VCaP (cell line): ENCODE measurements around the gene ABHD8.

Source experiments
- H3K27ac ChIP-seq: fragments of 450-650 bp; 2 replicates; pipeline ENCODE4 v1.5.1; 2017
- TF ChIP-seq, protein P1 (sequence below): fragments of 450-650 bp; conservative IDR thresholded peaks from 2 replicates; pipeline ENCODE4 v1.5.1; 2017; ENCODE audit warnings: mild to moderate bottlenecking, moderate library complexity

ABHD8 gene

DNA sequence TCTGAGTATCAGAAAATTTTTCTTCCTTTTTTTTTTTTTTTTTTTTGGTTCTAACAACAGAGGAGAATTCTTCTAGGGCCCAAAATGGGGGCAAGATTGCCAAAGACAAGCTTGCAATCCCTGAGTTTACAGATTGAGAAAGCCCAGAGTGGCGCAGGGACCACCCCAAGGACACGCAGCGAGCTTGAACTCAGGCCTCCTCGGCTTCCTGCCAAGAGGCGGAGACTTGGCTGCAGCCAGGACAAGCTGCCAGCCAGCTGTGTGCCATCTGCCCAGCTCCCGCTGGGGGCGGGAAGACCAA, 1.9 kb upstream of the ABHD8 start:
- TF ChIP-seq, protein P1, sequence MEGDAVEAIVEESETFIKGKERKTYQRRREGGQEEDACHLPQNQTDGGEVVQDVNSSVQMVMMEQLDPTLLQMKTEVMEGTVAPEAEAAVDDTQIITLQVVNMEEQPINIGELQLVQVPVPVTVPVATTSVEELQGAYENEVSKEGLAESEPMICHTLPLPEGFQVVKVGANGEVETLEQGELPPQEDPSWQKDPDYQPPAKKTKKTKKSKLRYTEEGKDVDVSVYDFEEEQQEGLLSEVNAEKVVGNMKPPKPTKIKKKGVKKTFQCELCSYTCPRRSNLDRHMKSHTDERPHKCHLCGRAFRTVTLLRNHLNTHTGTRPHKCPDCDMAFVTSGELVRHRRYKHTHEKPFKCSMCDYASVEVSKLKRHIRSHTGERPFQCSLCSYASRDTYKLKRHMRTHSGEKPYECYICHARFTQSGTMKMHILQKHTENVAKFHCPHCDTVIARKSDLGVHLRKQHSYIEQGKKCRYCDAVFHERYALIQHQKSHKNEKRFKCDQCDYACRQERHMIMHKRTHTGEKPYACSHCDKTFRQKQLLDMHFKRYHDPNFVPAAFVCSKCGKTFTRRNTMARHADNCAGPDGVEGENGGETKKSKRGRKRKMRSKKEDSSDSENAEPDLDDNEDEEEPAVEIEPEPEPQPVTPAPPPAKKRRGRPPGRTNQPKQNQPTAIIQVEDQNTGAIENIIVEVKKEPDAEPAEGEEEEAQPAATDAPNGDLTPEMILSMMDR, result 0 out of 2 replicates have a peak, but pooled peaks have one; percentile 16
- peak overlapping the region; percentile 98 for H3K27ac ChIP-seq

DNA sequence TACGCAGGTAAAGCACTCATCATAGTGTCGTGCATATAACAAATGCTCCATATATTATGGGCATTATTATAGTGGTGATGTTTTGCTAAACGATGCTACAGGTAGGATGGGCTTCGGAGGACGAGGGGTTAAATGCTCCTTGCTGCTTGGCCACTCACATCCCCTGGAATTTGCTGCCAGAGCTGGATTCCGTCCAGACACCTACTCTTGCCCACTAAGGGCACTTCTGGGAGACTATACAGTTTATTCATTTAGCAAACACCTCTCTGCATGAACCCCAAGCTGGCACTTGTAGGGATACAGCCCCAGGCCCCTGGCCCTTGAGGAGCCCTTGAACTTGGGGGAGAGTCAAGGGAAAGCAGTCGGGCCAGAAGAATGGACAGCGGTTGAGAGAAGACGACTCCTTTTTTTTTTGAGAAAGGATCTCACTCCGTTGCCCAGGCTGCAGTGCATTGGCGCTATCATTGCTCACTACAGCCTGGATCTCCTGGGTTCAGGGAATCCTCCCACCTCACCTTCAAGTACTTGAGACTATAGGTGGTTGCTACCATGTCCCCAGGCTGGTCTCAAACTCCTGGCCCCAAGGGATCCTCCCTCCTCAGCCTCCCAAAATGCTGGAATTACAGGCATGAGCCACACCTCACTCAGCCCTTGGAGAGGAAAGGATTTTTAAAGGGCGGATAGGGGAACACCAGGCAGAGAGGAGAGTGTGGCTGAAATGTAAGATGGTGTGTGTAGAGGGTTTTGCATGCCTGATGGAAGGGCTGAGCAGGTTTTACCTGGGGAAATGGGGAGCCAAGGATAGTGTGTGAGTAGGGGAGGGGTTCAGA, 1.4 kb upstream of the ABHD8 start:
- TF ChIP-seq, protein P1, result no peak
- H3K27ac ChIP-seq, result peak overlapping the region; percentile 98

DNA sequence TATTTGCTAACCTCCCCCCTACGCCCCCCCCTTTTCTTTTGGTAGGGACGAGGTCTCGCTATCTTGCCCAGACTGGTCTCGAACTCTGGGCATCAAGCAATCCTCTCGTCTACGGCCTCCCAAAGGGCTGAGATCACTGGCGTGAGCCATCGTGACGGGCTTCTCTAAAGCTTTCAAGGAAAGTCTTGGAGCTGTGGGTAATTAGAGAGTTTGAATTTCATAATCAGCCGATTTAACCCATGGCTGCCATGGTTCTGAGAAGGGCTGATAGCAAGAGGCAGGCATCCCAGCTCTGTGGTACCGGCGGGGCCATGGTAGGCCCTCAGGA, 679 bp upstream of the ABHD8 start:
- TF ChIP-seq, protein P1, result no peak
- H3K27ac ChIP-seq, result peak overlapping the region; percentile 78; the same call in 1 of the 2 replicates

DNA sequence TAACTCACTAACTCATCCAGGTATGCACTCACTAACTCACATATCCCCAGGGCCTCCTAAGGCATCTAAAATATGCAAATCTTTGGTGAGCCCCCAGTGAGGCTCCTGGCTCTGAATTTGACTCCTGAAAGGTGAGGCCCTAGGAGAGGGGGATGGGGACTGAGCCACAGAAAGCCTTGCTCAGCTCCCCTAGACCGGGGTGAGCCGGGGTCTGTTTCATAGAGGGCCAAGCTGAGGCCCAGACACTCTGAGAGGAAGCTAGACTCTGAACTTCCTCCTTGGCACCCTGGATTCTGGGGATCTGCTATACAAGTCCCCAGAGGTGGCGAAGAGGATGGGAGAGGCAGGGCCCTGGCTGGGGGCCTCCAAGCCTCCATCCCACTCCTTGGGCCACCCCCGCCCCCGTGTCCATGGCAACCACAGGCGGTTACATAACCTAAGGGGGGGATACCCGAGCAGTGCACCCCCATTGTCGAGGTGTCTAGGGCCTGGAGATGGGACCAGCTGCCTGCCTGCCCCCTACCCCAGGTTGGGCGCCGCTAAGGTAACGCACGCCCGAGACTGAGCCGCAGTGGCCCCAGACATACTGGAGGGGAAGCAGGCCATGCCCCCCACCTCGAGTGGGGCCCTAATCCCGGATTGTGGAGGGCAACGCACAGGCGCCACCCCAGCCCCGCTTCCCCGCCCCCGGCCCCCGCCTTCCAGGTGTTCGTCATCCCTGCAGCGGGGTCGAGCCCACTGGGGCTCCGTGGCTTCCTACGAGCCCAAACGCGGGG, 646 bp downstream of the ABHD8 start:
- TF ChIP-seq, protein P1, result no peak
- peak overlapping the region; percentile 78; the same call in 1 of the 2 replicates for H3K27ac ChIP-seq

DNA sequence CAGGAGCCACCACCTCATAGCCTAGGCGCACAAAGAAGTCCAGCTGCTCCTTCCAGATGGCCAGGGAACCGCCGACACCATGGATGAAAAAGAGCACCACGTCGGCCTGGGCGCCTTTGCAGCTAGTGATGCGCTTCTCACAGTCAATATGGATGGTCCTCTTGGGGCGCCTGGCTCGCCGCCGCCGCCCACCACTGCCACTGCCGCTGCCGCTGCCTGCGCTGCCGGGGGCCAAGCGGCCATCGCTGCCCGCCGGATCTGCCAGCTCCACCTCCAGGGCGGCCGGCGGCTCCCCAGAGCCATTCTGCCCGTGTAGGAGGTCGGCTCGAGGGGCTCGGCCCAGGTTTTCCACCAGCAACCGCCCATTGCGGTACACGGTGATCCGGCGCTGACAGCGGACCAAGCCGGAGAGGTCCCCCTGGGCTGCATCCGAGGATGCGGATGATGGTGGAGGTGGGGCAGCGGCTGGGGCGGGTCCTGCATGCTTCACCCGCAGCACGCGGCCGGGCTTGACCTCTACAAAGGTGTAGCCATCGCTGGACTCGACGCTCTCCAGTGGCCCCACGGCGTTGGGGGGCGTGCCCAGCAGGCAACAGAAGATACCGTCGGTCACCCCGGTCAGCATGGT, 2.1 kb downstream of the ABHD8 start:
- TF ChIP-seq, protein P1, result no peak
- no peak overlapping the region for H3K27ac ChIP-seq

DNA sequence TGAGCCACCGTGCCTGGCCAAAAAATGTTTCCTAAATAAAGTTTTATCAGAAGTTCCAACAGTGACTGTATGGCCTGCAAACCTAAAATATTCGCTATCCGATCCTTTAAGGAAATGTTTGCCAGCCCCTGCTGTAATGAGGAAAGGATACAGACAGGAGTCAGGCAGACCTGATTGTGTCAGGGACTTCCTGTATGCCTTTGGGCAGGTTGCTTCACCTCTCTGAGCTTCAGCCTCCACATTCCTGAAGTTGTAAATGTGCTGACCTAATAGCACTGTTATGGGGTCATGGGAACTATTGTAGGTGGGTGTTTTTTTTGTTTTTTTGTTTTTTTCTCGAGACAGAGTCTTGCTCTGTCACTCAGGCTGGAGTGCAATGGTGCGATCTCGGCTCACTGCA, 6.2 kb downstream of the ABHD8 start:
- H3K27ac ChIP-seq, result 0 out of 2 replicates have a peak overlapping the region, but pooled peaks have one; percentile 5

DNA sequence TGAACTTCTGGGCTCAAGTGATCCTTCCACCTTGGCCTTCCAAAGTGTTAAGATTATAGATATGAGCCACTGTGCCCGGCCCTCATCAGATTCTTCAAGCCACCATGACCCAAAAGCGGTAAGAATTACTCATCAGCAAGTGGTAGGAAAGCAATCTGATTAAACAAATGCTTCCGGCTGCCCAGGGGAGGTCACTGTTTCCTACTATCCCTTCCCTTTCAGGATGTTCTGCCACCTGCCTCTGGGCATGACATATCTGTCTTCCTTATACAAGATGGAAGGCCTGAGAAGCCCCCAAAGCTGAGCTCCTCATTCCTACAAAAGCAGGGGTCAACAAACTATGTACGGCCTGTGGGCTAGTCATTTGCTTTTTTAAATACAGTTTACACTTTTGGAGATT, 7.0 kb downstream of the ABHD8 start:
- TF ChIP-seq, protein P1, result peak; percentile 32; the same call in 1 of the 2 replicates
- H3K27ac ChIP-seq, result 0 out of 2 replicates have a peak overlapping the region, but pooled peaks have one; percentile 5

More for the DNA sequence above, 6.2 kb downstream of the ABHD8 start:
- TF ChIP-seq, protein P1, result no peak

DNA sequence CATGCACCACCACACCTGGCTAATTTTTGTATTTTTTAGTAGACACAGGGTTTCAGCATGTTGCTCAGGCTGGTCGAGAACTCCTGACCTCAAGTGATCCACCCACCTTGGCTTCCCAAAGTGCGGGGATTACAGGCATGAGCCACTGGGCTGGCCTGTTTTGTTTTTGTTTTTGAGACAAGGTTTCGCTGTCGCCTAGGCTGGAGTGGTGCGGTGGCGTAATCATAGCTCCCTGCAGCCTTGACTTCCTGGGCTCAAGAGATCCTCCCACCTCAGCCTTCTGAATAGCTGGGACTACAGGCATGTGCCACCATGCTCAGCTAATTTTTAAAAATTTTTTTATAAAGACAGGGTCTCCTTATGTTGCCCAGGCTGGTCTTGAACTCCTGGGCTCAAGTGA, 7.7 kb downstream of the ABHD8 start:
- 0 out of 2 replicates have a peak overlapping the region, but pooled peaks have one; percentile 5 for H3K27ac ChIP-seq
